H1 (cell line): ENCODE measurements around the gene ELP6. TPM values are rescaled to one million over a fixed set of nuclear protein-coding genes. Genes with fewer than 3 reads are reported as not detected.

Experiments
- CHD7 ChIP-seq: fragments of 300-600 bp; sonication (generic); IDR thresholded peaks from 2 replicates; pipeline ENCODE4 v1.7.1; 2012; ENCODE audit warnings: low read length, moderate library complexity, mild to moderate bottlenecking, inconsistent platforms; ENCODE audit not compliant: insufficient replicate concordance
- GTF2F1 ChIP-seq: IDR thresholded peaks from 2 replicates; pipeline ENCODE4 v1.6.1; 2012; ENCODE audit warnings: low read depth, low read length, improper control_type of control experiment, borderline replicate concordance
- KDM4A ChIP-seq: IDR thresholded peaks from one replicate; pipeline ENCODE4 v1.7.1; 2012; ENCODE audit warnings: low read depth, mild to moderate bottlenecking, moderate library complexity, low read length, inconsistent platforms; ENCODE audit not compliant: severe bottlenecking
- POLR2AphosphoS5 ChIP-seq: IDR thresholded peaks from 2 replicates; pipeline ENCODE4 v1.6.1; 2011; ENCODE audit warnings: low read depth, low read length
- RXRA ChIP-seq: IDR thresholded peaks from 2 replicates; pipeline ENCODE4 v1.6.1; 2011; ENCODE audit warnings: low read depth, mild to moderate bottlenecking, low read length, moderate library complexity; ENCODE audit not compliant: insufficient read depth
- polyA plus RNA-seq, 7 experiments: library from polyadenylated mRNA; depleted of rRNA in 3 of 7; stranded (reverse) in 5 of 7; unstranded in 2 of 7; fragments of >200 nt in 5 of 7; fragments of 200-250 nt in 2 of 7; gene quantifications; 1 replicate in 5 of 7; 2 replicates in 1 of 7; 4 replicates in 1 of 7; pipeline versions ENCODE4 v1.2.1 to v1.2.3, GENCODE V29; 2011 to 2013; ENCODE audit warnings: missing spikeins in 2 of 7, mixed read lengths in 2 of 7
- total RNA-seq: library from RNA; stranded (reverse); fragmentation: NEBNext Ultra II Directional; extraction: Animal tissue kit (Norgen Biotek cat#: 25700); gene quantifications from 2 replicates; pipeline ENCODE4 v1.2.1, GENCODE V29; 2021

Gene ELP6
- total and polyA plus RNA-seq, 2 of the 8 experiments (the other 6 are each of a cell fraction or from before 2014, with no cell fraction given) = 51.1 to 78.7 TPM

- TF ChIP-seq CHD7 = no peak
- TF ChIP-seq GTF2F1 = no peak
- no peak for TF ChIP-seq KDM4A
- no peak for TF ChIP-seq POLR2AphosphoS5
- no peak for TF ChIP-seq RXRA
Measured at GRCh38 chr3:47482366-47482765, 31.1 kb downstream of the ELP6 start (continued).
